ENCODE measurements around the gene RSBN1L. TPM values are rescaled to one million over a fixed set of nuclear protein-coding genes. Genes with fewer than 3 reads are reported as not detected.
A peak's percentile ranks its signal among the peaks of the same experiment; 100 is the strongest.

Gene RSBN1L
- total and polyA plus RNA-seq, 5 donors from 2014 or later = 7.3 to 31.8 (median 8.2) TPM

- Mint-ChIP-seq H3K27me3 (no peaks in the 10 kb centered on the region), H3K4me1 (no peaks in the 10 kb centered on the region)
These were observed 28.7 kb upstream of the RSBN1L start for GRCh38 chr7:77667459-77668086.

DNA sequence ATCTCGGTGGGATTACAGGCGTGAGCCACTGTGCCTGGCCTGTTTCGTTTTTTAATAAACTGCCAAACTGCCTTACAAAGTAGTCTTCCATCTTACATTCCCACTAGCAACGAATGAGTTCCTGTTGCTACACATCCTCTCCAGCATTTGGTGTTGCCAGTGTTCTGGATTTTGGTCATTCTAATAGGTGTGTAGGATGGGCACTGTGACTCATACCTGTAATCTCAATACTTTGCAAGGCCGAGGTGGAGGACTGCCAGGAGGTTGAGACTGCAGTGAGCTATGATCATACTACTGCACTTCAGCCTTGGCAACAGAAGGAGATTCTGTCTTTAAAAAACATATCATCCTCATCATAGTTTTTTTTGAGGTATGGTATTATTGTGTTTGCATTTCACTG lies 21.4 kb upstream of the RSBN1L start:
- H3K27me3 Mint-ChIP-seq = no peaks in the 10 kb centered on the region
- H3K36me3 Mint-ChIP-seq = no peaks in the 10 kb centered on the region
- no peak overlapping the region for H3K27ac ChIP-seq (ENCODE audit: insufficient read depth, low read length, poor library complexity, severe bottlenecking)
- H3K27ac Mint-ChIP-seq = no peak overlapping the region
- no peaks in the 10 kb centered on the region for H3K36me3 ChIP-seq (ENCODE audit: control insufficient read depth, insufficient read depth, low read length)
- H3K4me3 Mint-ChIP-seq = no peak overlapping the region
- H3K27me3 ChIP-seq (ENCODE audit: control insufficient read depth, insufficient read depth, low read length) = no peaks in the 10 kb centered on the region
- no peaks in the 10 kb centered on the region for H3K9me3 ChIP-seq (ENCODE audit: control insufficient read depth in 2 of 2, low read length in 2 of 2)
- no peak overlapping the region for H3K4me3 ChIP-seq (ENCODE audit: low read depth, low read length)
- no peaks in the 10 kb centered on the region for H3K9me3 Mint-ChIP-seq
- no peaks in the 10 kb centered on the region for H3K4me1 ChIP-seq (ENCODE audit: control insufficient read depth, insufficient read depth, low read length, poor library complexity, severe bottlenecking)
- no peak for DNase-seq
- ATAC-seq (ENCODE audit: low read depth in 2 of 2) = no peak
- H3K4me1 Mint-ChIP-seq = peaks cover 0 to 4% (median under 1%) of the 10 kb centered on the region in 4 donors

More at GRCh38 chr7:77667459-77668086, 28.7 kb upstream of the RSBN1L start:
- H3K27me3 ChIP-seq (ENCODE audit: control insufficient read depth, insufficient read depth, low read length) = no peaks in the 10 kb centered on the region
- no peaks in the 10 kb centered on the region for H3K36me3 ChIP-seq (ENCODE audit: control insufficient read depth, insufficient read depth, low read length)
- H3K27ac ChIP-seq (ENCODE audit: insufficient read depth, low read length, poor library complexity, severe bottlenecking) = no peak overlapping the region
- no peak overlapping the region for H3K4me3 ChIP-seq (ENCODE audit: low read depth, low read length)
- H3K36me3 Mint-ChIP-seq = no peaks in the 10 kb centered on the region
- H3K4me1 ChIP-seq (ENCODE audit: control insufficient read depth, insufficient read depth, low read length, poor library complexity, severe bottlenecking) = no peaks in the 10 kb centered on the region
- DNase-seq (no peak), ATAC-seq (ENCODE audit: low read depth in 2 of 2) (no peak)
- peak overlapping the region in 1 of 3 donors; percentile 8 for H3K27ac Mint-ChIP-seq
- H3K9me3 ChIP-seq (ENCODE audit: control insufficient read depth in 2 of 2, low read length in 2 of 2) = no peaks in the 10 kb centered on the region
- H3K9me3 Mint-ChIP-seq = no peaks in the 10 kb centered on the region
- no peak overlapping the region for H3K4me3 Mint-ChIP-seq

- Histone ChIP-seq H3K36me3 (ENCODE audit: control insufficient read depth, insufficient read depth, low read length) (peaks cover 3% of the 10 kb centered on the region), H3K4me3 (ENCODE audit: low read depth, low read length) (no peak overlapping the region)
- H3K4me1 Mint-ChIP-seq = peaks cover 0 to 5% (median 4%) of the 10 kb centered on the region in 4 donors
These were observed 16.7 kb upstream of the RSBN1L start for GRCh38 chr7:77679608-77680007.

DNA sequence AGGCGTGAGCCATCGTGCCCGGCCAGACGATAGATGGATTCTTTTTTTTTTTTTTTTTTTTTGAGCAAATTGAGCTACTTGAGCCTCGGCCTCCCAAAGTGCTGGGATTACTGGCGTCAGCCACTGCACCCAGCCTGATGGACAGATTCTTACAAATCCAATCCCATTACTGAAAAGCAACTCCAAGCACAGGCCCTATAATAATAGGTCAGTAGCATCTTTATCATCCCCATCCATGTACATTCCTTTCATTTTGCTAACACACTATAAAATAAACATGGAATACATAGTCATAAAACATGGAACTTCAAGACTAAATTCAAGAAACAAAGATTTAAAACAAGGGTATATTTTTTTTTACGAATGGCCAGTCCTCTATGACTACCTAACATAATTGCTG lies 16.0 kb upstream of the RSBN1L start:
- Mint-ChIP-seq H3K27me3 (no peaks in the 10 kb centered on the region), H3K4me3 (no peak overlapping the region), H3K4me1 (peaks cover 2 to 8% (median 5%) of the 10 kb centered on the region in 4 donors), H3K9me3 (no peaks in the 10 kb centered on the region), H3K27ac (no peak overlapping the region), H3K36me3 (peaks cover 5% of the 10 kb centered on the region)
- H3K27ac ChIP-seq (ENCODE audit: insufficient read depth, low read length, poor library complexity, severe bottlenecking) = no peak overlapping the region
- DNase-seq (no peak), ATAC-seq (ENCODE audit: low read depth in 2 of 2) (no peak)
- no peak overlapping the region for H3K4me3 ChIP-seq (ENCODE audit: low read depth, low read length)
- peaks cover 3% of the 10 kb centered on the region for H3K36me3 ChIP-seq (ENCODE audit: control insufficient read depth, insufficient read depth, low read length)
- H3K27me3 ChIP-seq (ENCODE audit: control insufficient read depth, insufficient read depth, low read length) = no peaks in the 10 kb centered on the region
- no peaks in the 10 kb centered on the region for H3K4me1 ChIP-seq (ENCODE audit: control insufficient read depth, insufficient read depth, low read length, poor library complexity, severe bottlenecking)
- no peaks in the 10 kb centered on the region for H3K9me3 ChIP-seq (ENCODE audit: control insufficient read depth in 2 of 2, low read length in 2 of 2)

More at GRCh38 chr7:77679608-77680007, 16.7 kb upstream of the RSBN1L start:
- H3K4me1 ChIP-seq (ENCODE audit: control insufficient read depth, insufficient read depth, low read length, poor library complexity, severe bottlenecking) = no peaks in the 10 kb centered on the region
- no peak for DNase-seq
- Mint-ChIP-seq H3K27me3 (no peaks in the 10 kb centered on the region), H3K4me3 (no peak overlapping the region), H3K36me3 (peaks cover 5% of the 10 kb centered on the region), H3K9me3 (no peaks in the 10 kb centered on the region), H3K27ac (no peak overlapping the region)
- no peaks in the 10 kb centered on the region for H3K27me3 ChIP-seq (ENCODE audit: control insufficient read depth, insufficient read depth, low read length)
- no peak overlapping the region for H3K27ac ChIP-seq (ENCODE audit: insufficient read depth, low read length, poor library complexity, severe bottlenecking)
- H3K9me3 ChIP-seq (ENCODE audit: control insufficient read depth in 2 of 2, low read length in 2 of 2) = no peaks in the 10 kb centered on the region
- no peak for ATAC-seq (ENCODE audit: low read depth in 2 of 2)

GRCh38 chr7:77684030-77684429 lies 12.2 kb upstream of the RSBN1L start:
- peaks cover 3% of the 10 kb centered on the region for H3K36me3 ChIP-seq (ENCODE audit: control insufficient read depth, insufficient read depth, low read length)
- no peaks in the 10 kb centered on the region for H3K27me3 ChIP-seq (ENCODE audit: control insufficient read depth, insufficient read depth, low read length)
- no peak overlapping the region for H3K4me3 Mint-ChIP-seq
- no peak overlapping the region for H3K4me3 ChIP-seq (ENCODE audit: low read depth, low read length)
- H3K27me3 Mint-ChIP-seq = no peaks in the 10 kb centered on the region
- H3K27ac Mint-ChIP-seq = no peak overlapping the region
- H3K27ac ChIP-seq (ENCODE audit: insufficient read depth, low read length, poor library complexity, severe bottlenecking) = no peak overlapping the region
- peaks cover 19% of the 10 kb centered on the region for H3K4me1 ChIP-seq (ENCODE audit: control insufficient read depth, insufficient read depth, low read length, poor library complexity, severe bottlenecking)
- ATAC-seq (ENCODE audit: low read depth in 2 of 2) = no peak
- no peaks in the 10 kb centered on the region for H3K9me3 Mint-ChIP-seq
- H3K4me1 Mint-ChIP-seq = peaks cover 22 to 30% (median 26%) of the 10 kb centered on the region in 4 donors
- H3K9me3 ChIP-seq (ENCODE audit: control insufficient read depth in 2 of 2, low read length in 2 of 2) = no peaks in the 10 kb centered on the region
- H3K36me3 Mint-ChIP-seq = peaks cover 7% of the 10 kb centered on the region
- no peak for DNase-seq

- DNase-seq (no peak), ATAC-seq (ENCODE audit: low read depth in 2 of 2) (no peak)
- Mint-ChIP-seq H3K27me3 (no peaks in the 10 kb centered on the region), H3K4me3 (no peak overlapping the region), H3K4me1 (peaks cover 19 to 33% (median 27%) of the 10 kb centered on the region in 4 donors), H3K27ac (peak overlapping the region in 1 of 3 donors; percentile 20), H3K36me3 (peaks cover 7% of the 10 kb centered on the region), H3K9me3 (no peaks in the 10 kb centered on the region)
- Histone ChIP-seq H3K27me3 (ENCODE audit: control insufficient read depth, insufficient read depth, low read length) (no peaks in the 10 kb centered on the region), H3K4me3 (ENCODE audit: low read depth, low read length) (no peak overlapping the region), H3K9me3 (ENCODE audit: control insufficient read depth in 2 of 2, low read length in 2 of 2) (no peaks in the 10 kb centered on the region), H3K4me1 (ENCODE audit: control insufficient read depth, insufficient read depth, low read length, poor library complexity, severe bottlenecking) (peaks cover 19% of the 10 kb centered on the region), H3K27ac (ENCODE audit: insufficient read depth, low read length, poor library complexity, severe bottlenecking) (no peak overlapping the region), H3K36me3 (ENCODE audit: control insufficient read depth, insufficient read depth, low read length) (peaks cover 3% of the 10 kb centered on the region)
These were observed 11.0 kb upstream of the RSBN1L start for GRCh38 chr7:77685233-77685632.

DNA sequence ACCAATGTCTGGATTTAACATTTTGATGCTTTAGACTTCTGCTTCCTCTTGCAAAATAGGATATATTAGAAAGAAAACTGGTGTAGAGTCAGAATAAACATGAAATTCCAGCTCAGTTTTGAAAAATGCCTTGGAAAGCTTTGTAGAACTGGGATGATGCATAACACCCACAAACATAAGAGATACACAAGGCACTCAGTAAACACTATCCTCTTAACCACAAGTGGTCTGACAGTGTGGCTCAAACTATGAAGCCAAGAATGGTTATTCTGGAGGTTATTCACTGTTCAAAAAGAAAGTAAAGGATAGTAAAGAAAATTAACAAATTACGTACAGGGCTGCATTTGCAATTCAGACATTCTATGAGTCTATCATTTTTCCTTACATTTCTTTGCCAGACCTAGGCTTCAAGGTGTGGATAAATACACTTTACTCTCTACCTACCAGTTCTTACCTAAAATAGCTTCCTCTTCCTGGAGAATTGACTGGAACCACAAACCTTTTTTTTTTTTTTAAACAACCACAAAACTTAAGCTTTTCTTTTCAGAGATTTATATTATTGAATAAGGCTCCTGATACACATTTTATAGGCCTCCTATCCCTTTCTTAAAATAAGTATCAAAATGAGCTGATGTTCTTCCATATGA lies 9.0 kb upstream of the RSBN1L start:
- Histone ChIP-seq H3K27me3 (ENCODE audit: control insufficient read depth, insufficient read depth, low read length) (no peaks in the 10 kb centered on the region), H3K4me3 (ENCODE audit: low read depth, low read length) (peak overlapping the region; percentile 7), H3K27ac (ENCODE audit: insufficient read depth, low read length, poor library complexity, severe bottlenecking) (no peak overlapping the region), H3K36me3 (ENCODE audit: control insufficient read depth, insufficient read depth, low read length) (peaks cover 3% of the 10 kb centered on the region), H3K9me3 (ENCODE audit: control insufficient read depth in 2 of 2, low read length in 2 of 2) (no peaks in the 10 kb centered on the region), H3K4me1 (ENCODE audit: control insufficient read depth, insufficient read depth, low read length, poor library complexity, severe bottlenecking) (peaks cover 19% of the 10 kb centered on the region)
- Mint-ChIP-seq H3K9me3 (no peaks in the 10 kb centered on the region), H3K27ac (peak overlapping the region in 2 of 3 donors; percentile 57 to 69), H3K4me1 (peaks cover 20 to 40% (median 35%) of the 10 kb centered on the region in 4 donors), H3K4me3 (peak overlapping the region in 3 of 4 donors; percentile 39 to 79 (median 40)), H3K36me3 (peaks cover 7% of the 10 kb centered on the region), H3K27me3 (no peaks in the 10 kb centered on the region)
- ATAC-seq (ENCODE audit: low read depth in 2 of 2) (no peak), DNase-seq (peak in 2 of 3 donors; percentile 9)

All from CD4-positive, CD25-positive, alpha-beta regulatory T cell (primary cell).